Measurements from ENCODE around the gene ZDHHC15. TPM values are rescaled to one million over a fixed set of nuclear protein-coding genes. Genes with fewer than 3 reads are reported as not detected.
A peak's percentile ranks its signal among the peaks of the same experiment; 100 is the strongest.
"Not testable (repeated sequence)": the region's sequence is repeated elsewhere in the genome, so short reads cannot be mapped to it uniquely, and the experiment has no call there.

ZDHHC15 gene
- polyA plus RNA-seq, result 1 to 10 TPM in 1 of 4 donors, under 1 TPM in 1, not detected in 2; 0.52 to 1.3 TPM
- long read RNA-seq, donor 1, full-length matches to known transcripts, result 2 of 2 reads
- long read RNA-seq, donor 1, partial matches to known transcripts, result 0 of 2 reads
- long read RNA-seq, donor 1, other reads (novel, unspliced or antisense), result 0 of 2 reads
- long read RNA-seq, donor 2, result 0 reads
- long read RNA-seq, donor 3, result 0 reads
- long read RNA-seq, donor 4, result 0 reads
- long read RNA-seq, donor 5, result 0 reads
- long read RNA-seq, donor 6, full-length matches to known transcripts, result 1 of 1 reads
- long read RNA-seq, donor 6, partial matches to known transcripts, result 0 of 1 reads
- long read RNA-seq, donor 6, other reads (novel, unspliced or antisense), result 0 of 1 reads
- long read RNA-seq, donor 7, result 0 reads
- long read RNA-seq, donor 8, result 0 reads
- long read RNA-seq, donor 9, result 0 reads
- long read RNA-seq, donor 10, full-length matches to known transcripts, result 1 of 1 reads
- long read RNA-seq, donor 10, partial matches to known transcripts, result 0 of 1 reads
- long read RNA-seq, donor 10, other reads (novel, unspliced or antisense), result 0 of 1 reads

DNA sequence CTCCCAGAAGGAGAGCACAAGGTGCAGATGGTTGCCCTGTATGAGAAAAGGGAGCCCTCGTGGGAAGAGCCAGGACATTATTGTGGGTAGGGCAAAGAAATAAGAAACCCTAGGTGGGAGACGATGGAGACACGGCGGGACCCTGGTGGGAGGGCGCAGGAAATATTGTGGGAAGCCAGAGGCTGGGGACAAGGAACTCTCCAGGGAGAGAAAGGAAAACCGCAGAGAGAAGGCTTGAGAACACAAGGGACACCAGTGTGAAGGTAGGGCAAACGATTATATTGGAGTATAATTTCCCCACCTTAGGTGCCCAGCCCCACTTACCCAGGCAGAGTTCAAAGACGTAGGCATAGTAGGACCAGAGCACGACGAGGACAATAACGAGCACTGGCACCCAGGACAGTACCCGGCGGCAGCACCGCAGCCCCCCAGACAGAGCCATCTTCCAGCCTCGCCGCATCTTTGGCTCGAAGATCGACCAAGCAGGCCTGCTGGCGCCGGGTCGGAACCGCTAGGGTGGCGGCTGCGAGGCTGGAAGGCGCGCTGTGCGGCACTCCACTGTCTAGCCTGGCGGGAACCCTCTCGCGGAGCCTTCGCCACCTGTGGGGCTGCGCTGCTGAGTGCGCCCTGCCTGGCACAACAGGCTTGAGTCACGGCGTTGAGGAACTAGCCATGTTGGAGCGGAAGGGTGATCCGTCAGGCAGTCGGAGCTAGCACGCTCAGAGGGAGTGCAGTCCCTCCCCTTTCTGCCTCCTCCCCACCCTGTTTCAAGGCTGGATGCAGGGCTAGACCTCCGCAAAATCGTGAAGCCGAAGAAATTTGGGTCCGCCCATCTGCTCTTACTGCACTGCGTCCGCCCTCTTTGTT is at the start of gene ZDHHC15:
Gene ZDHHC15, minus strand, starts transcription at position 473 of the 867 bp plus-strand sequence. Its CDS starts 13 bp downstream, at position 460.
- 2 to 42% (median 8%) methylated on average over 23 to 45 of the region's 45 CpGs for WGBS, 3 donors
- FAIRE-seq (no peak), DNase-seq (peak in 1 of 2 donors; percentile 54)
- no peaks in the 10 kb centered on the region for H3K36me3 ChIP-seq (ENCODE audit: control insufficient read depth in 3 of 3, insufficient read depth in 2 of 3, low read depth in 1 of 3, low read length in 3 of 3)
- H3K27me3 ChIP-seq (ENCODE audit: control insufficient read depth in 3 of 3, insufficient read depth in 3 of 3, low read length in 3 of 3), result no peaks in the 10 kb centered on the region
- H3K4me1 ChIP-seq (ENCODE audit: control insufficient read depth in 3 of 3, insufficient read depth in 2 of 3, low read depth in 1 of 3, low read length in 2 of 3), result no peaks in the 10 kb centered on the region
- peak within 1 kb of the TSS in 2 of 3 donors; percentile 48 to 49 for H3K27ac ChIP-seq (ENCODE audit: low read depth in 1 of 3, low read length in 2 of 3)
- H3K4me3 ChIP-seq (ENCODE audit: low read depth in 1 of 3, low read length in 3 of 3), result peak within 1 kb of the TSS in 2 of 3 donors; percentile 2 to 44
- H3K9me3 ChIP-seq (ENCODE audit: control insufficient read depth in 2 of 2, insufficient read depth in 1 of 2, low read depth in 1 of 2, low read length in 1 of 2), result no peaks in the 10 kb centered on the region

DNA sequence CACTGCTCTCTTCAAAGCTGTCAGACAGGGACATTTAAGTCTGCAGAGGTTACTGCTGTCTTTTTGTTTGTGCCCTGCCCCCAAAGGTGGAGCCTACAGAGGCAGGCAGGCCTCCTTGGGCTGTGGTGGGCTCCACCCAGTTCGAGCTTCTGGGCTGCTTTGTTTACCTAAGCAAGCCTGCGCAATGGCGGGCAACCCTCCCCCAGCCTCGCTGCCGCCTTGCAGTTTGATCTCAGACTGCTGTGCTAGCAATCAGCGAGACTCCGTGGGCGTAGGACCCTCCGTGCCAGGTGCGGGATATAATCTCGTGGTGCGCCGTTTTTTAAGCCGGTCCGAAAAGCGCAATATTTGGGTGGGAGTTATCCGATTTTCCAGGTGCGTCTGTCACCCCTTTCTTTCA is 37.7 kb upstream of the ZDHHC15 start:
- WGBS, 3 donors, result 90 to 91% (median 90%) methylated on average over 12 to 18 of the region's 18 CpGs
- H3K27me3 ChIP-seq (ENCODE audit: control insufficient read depth in 3 of 3, insufficient read depth in 3 of 3, low read length in 3 of 3); H3K36me3 ChIP-seq (ENCODE audit: control insufficient read depth in 3 of 3, insufficient read depth in 2 of 3, low read depth in 1 of 3, low read length in 3 of 3); FAIRE-seq; H3K4me3 ChIP-seq (ENCODE audit: low read depth in 1 of 3, low read length in 3 of 3); H3K9me3 ChIP-seq (ENCODE audit: control insufficient read depth in 2 of 2, insufficient read depth in 1 of 2, low read depth in 1 of 2, low read length in 1 of 2); DNase-seq; H3K27ac ChIP-seq (ENCODE audit: low read depth in 1 of 3, low read length in 2 of 3); H3K4me1 ChIP-seq (ENCODE audit: control insufficient read depth in 3 of 3, insufficient read depth in 2 of 3, low read depth in 1 of 3, low read length in 2 of 3): not testable (repeated sequence)

- Histone ChIP-seq H3K27me3 (ENCODE audit: control insufficient read depth in 3 of 3, insufficient read depth in 3 of 3, low read length in 3 of 3) (no peaks in the 10 kb centered on the region), H3K27ac (ENCODE audit: low read depth in 1 of 3, low read length in 2 of 3) (no peak overlapping the region), H3K4me1 (ENCODE audit: control insufficient read depth in 3 of 3, insufficient read depth in 2 of 3, low read depth in 1 of 3, low read length in 2 of 3) (no peaks in the 10 kb centered on the region), H3K9me3 (ENCODE audit: control insufficient read depth in 2 of 2, insufficient read depth in 1 of 2, low read depth in 1 of 2, low read length in 1 of 2) (no peaks in the 10 kb centered on the region), H3K36me3 (ENCODE audit: control insufficient read depth in 3 of 3, insufficient read depth in 2 of 3, low read depth in 1 of 3, low read length in 3 of 3) (no peaks in the 10 kb centered on the region), H3K4me3 (ENCODE audit: low read depth in 1 of 3, low read length in 3 of 3) (no peak overlapping the region)
- FAIRE-seq, result no peak
- no peak for DNase-seq
- WGBS, 3 donors, result 25 to 60% (median 45%) methylated on average over 3 of the region's 3 CpGs
Observed at GRCh38 chrX:75547783-75548182, 24.9 kb upstream of the ZDHHC15 start.

GRCh38 chrX:75546724-75547511 is 24.1 kb upstream of the ZDHHC15 start:
- FAIRE-seq (no peak), DNase-seq (no peak)
- Histone ChIP-seq H3K27me3 (ENCODE audit: control insufficient read depth in 3 of 3, insufficient read depth in 3 of 3, low read length in 3 of 3) (no peaks in the 10 kb centered on the region), H3K9me3 (ENCODE audit: control insufficient read depth in 2 of 2, insufficient read depth in 1 of 2, low read depth in 1 of 2, low read length in 1 of 2) (no peaks in the 10 kb centered on the region), H3K36me3 (ENCODE audit: control insufficient read depth in 3 of 3, insufficient read depth in 2 of 3, low read depth in 1 of 3, low read length in 3 of 3) (no peaks in the 10 kb centered on the region), H3K4me3 (ENCODE audit: low read depth in 1 of 3, low read length in 3 of 3) (no peak overlapping the region), H3K4me1 (ENCODE audit: control insufficient read depth in 3 of 3, insufficient read depth in 2 of 3, low read depth in 1 of 3, low read length in 2 of 3) (no peaks in the 10 kb centered on the region), H3K27ac (ENCODE audit: low read depth in 1 of 3, low read length in 2 of 3) (no peak overlapping the region)
- WGBS, 3 donors, result 60 to 79% (median 75%) methylated on average over 2 of the region's 2 CpGs

- H3K4me1 ChIP-seq (ENCODE audit: control insufficient read depth in 3 of 3, insufficient read depth in 2 of 3, low read depth in 1 of 3, low read length in 2 of 3), result no peaks in the 10 kb centered on the region
- H3K36me3 ChIP-seq (ENCODE audit: control insufficient read depth in 3 of 3, insufficient read depth in 2 of 3, low read depth in 1 of 3, low read length in 3 of 3), result no peaks in the 10 kb centered on the region
- no peaks in the 10 kb centered on the region for H3K9me3 ChIP-seq (ENCODE audit: control insufficient read depth in 2 of 2, insufficient read depth in 1 of 2, low read depth in 1 of 2, low read length in 1 of 2)
- WGBS, 3 donors, result 58 to 64% (median 63%) methylated on average over 2 of the region's 2 CpGs
- H3K4me3 ChIP-seq (ENCODE audit: low read depth in 1 of 3, low read length in 3 of 3), result no peak overlapping the region
- no peak overlapping the region for H3K27ac ChIP-seq (ENCODE audit: low read depth in 1 of 3, low read length in 2 of 3)
- FAIRE-seq (no peak), DNase-seq (no peak)
- H3K27me3 ChIP-seq (ENCODE audit: control insufficient read depth in 3 of 3, insufficient read depth in 3 of 3, low read length in 3 of 3), result no peaks in the 10 kb centered on the region
Observed at GRCh38 chrX:75544786-75545185, 21.9 kb upstream of the ZDHHC15 start.

DNA sequence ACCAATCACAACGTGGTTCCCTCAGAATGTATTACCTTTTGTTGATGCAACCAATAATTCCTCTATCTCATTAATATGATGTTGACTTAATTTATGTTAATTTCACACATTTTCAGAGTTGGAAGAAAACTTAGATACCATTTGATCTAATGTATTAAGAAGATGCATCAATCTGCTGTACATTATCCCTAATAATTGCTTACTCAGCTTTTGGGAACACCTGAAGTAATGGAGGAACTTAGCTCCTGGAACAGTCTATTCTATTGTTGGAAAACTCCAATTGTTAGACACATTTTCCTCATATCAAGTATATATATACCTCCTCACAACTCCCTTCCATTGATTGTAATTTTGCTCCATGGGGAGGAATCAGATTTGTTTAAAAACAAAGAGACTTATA is 38.9 kb downstream of the ZDHHC15 start:
- WGBS, 3 donors, result 12 to 75% (median 17%) methylated on average over 1 of the region's 1 CpG
- Histone ChIP-seq H3K36me3 (ENCODE audit: control insufficient read depth in 3 of 3, insufficient read depth in 2 of 3, low read depth in 1 of 3, low read length in 3 of 3) (no peaks in the 10 kb centered on the region), H3K4me1 (ENCODE audit: control insufficient read depth in 3 of 3, insufficient read depth in 2 of 3, low read depth in 1 of 3, low read length in 2 of 3) (no peaks in the 10 kb centered on the region), H3K9me3 (ENCODE audit: control insufficient read depth in 2 of 2, insufficient read depth in 1 of 2, low read depth in 1 of 2, low read length in 1 of 2) (peaks cover 0 to 9% of the 10 kb centered on the region in 2 donors), H3K27ac (ENCODE audit: low read depth in 1 of 3, low read length in 2 of 3) (no peak overlapping the region), H3K27me3 (ENCODE audit: control insufficient read depth in 3 of 3, insufficient read depth in 3 of 3, low read length in 3 of 3) (no peaks in the 10 kb centered on the region), H3K4me3 (ENCODE audit: low read depth in 1 of 3, low read length in 3 of 3) (no peak overlapping the region)
- DNase-seq (no peak), FAIRE-seq (no peak)

GRCh38 chrX:75461780-75462179 is 61.1 kb downstream of the ZDHHC15 start:
- H3K27me3 ChIP-seq (ENCODE audit: control insufficient read depth in 3 of 3, insufficient read depth in 3 of 3, low read length in 3 of 3); DNase-seq; H3K27ac ChIP-seq (ENCODE audit: low read depth in 1 of 3, low read length in 2 of 3); H3K36me3 ChIP-seq (ENCODE audit: control insufficient read depth in 3 of 3, insufficient read depth in 2 of 3, low read depth in 1 of 3, low read length in 3 of 3); H3K4me3 ChIP-seq (ENCODE audit: low read depth in 1 of 3, low read length in 3 of 3); H3K4me1 ChIP-seq (ENCODE audit: control insufficient read depth in 3 of 3, insufficient read depth in 2 of 3, low read depth in 1 of 3, low read length in 2 of 3); FAIRE-seq; H3K9me3 ChIP-seq (ENCODE audit: control insufficient read depth in 2 of 2, insufficient read depth in 1 of 2, low read depth in 1 of 2, low read length in 1 of 2): not testable (repeated sequence)

- Histone ChIP-seq H3K4me1 (ENCODE audit: control insufficient read depth in 3 of 3, insufficient read depth in 2 of 3, low read depth in 1 of 3, low read length in 2 of 3) (no peaks in the 10 kb centered on the region), H3K27me3 (ENCODE audit: control insufficient read depth in 3 of 3, insufficient read depth in 3 of 3, low read length in 3 of 3) (no peaks in the 10 kb centered on the region), H3K27ac (ENCODE audit: low read depth in 1 of 3, low read length in 2 of 3) (no peak overlapping the region), H3K4me3 (ENCODE audit: low read depth in 1 of 3, low read length in 3 of 3) (no peak overlapping the region), H3K9me3 (ENCODE audit: control insufficient read depth in 2 of 2, insufficient read depth in 1 of 2, low read depth in 1 of 2, low read length in 1 of 2) (no peaks in the 10 kb centered on the region), H3K36me3 (ENCODE audit: control insufficient read depth in 3 of 3, insufficient read depth in 2 of 3, low read depth in 1 of 3, low read length in 3 of 3) (no peaks in the 10 kb centered on the region)
- DNase-seq (no peak), FAIRE-seq (no peak)
Observed at GRCh38 chrX:75421688-75422230, 101.1 kb downstream of the ZDHHC15 start.
